Neutrophil (primary cell): ENCODE measurements around the gene BEST4.

ENCODE experiments used
- H3K27ac ChIP-seq: fragments of 200-600 bp; sonication (generic); 2 replicates; pipeline ENCODE4 v1.5.1; 2016; ENCODE audit warnings: mild to moderate bottlenecking, moderate library complexity
- H3K27me3 ChIP-seq: fragments of 200-600 bp; sonication (generic); 2 replicates; pipeline ENCODE4 v1.6.0; 2016; ENCODE audit warnings: mild to moderate bottlenecking
- H3K36me3 ChIP-seq: fragments of 200-600 bp; sonication (generic); 2 replicates; pipeline ENCODE4 v1.5.1; 2017
- H3K4me1 ChIP-seq, 2 experiments: fragments of 200-600 bp in 1 of 2; sonication (generic) in 1 of 2; 1 replicate in 1 of 2; 2 replicates in 1 of 2; pipeline versions ENCODE4 v1.5.1 to v1.6.1; 2013 to 2016; ENCODE audit warnings: low read depth in 1 of 2, low read length in 1 of 2, mild to moderate bottlenecking in 1 of 2, moderate library complexity in 1 of 2; ENCODE audit not compliant: control insufficient read depth in 1 of 2, insufficient read depth in 1 of 2
- H3K4me3 ChIP-seq, 2 experiments: fragments of 200-600 bp in 1 of 2; sonication (generic) in 1 of 2; 1 replicate in 1 of 2; 2 replicates in 1 of 2; pipeline ENCODE4 v1.5.1; 2013 to 2016; ENCODE audit warnings: low read depth in 1 of 2, low read length in 1 of 2, mild to moderate bottlenecking in 1 of 2, moderate library complexity in 1 of 2
- H3K9me3 ChIP-seq: fragments of 200-600 bp; sonication (generic); 2 replicates; pipeline ENCODE4 v1.5.1; 2016
- CTCF ChIP-seq: fragments of 200-600 bp; sonication (generic); IDR thresholded peaks from 2 replicates; pipeline ENCODE4 v1.5.1; 2016; ENCODE audit warnings: antibody characterized with exemption

BEST4 gene

GRCh38 chr1:44759077-44759476 lies 28.9 kb downstream of the BEST4 start:
- no peak overlapping the region for H3K27ac ChIP-seq
- H3K9me3 ChIP-seq: no peaks in the 10 kb centered on the region
- no peak overlapping the region for H3K4me3 ChIP-seq
- no peak for TF ChIP-seq CTCF
- no peaks in the 10 kb centered on the region for H3K27me3 ChIP-seq
- H3K4me1 ChIP-seq: no peaks in the 10 kb centered on the region
- H3K36me3 ChIP-seq: peaks cover 97% of the 10 kb centered on the region

- no peak for TF ChIP-seq CTCF
- H3K27ac ChIP-seq: no peak overlapping the region
- H3K9me3 ChIP-seq: no peaks in the 10 kb centered on the region
- no peaks in the 10 kb centered on the region for H3K27me3 ChIP-seq
- H3K4me3 ChIP-seq: no peak overlapping the region
- peaks cover 97% of the 10 kb centered on the region for H3K36me3 ChIP-seq
- no peaks in the 10 kb centered on the region for H3K4me1 ChIP-seq
Observed at GRCh38 chr1:44757420-44757819, 30.6 kb downstream of the BEST4 start.

- Histone ChIP-seq H3K27ac (no peak overlapping the region), H3K4me3 (no peak overlapping the region), H3K36me3 (peaks cover 38% of the 10 kb centered on the region), H3K27me3 (no peaks in the 10 kb centered on the region), H3K4me1 (peaks cover 0 to 5% of the 10 kb centered on the region in 2 experiments), H3K9me3 (no peaks in the 10 kb centered on the region)
- TF ChIP-seq CTCF: no peak
Observed at GRCh38 chr1:44747878-44748277, 40.1 kb downstream of the BEST4 start.

- Histone ChIP-seq H3K4me1 (peaks cover 11 to 21% of the 10 kb centered on the region in 2 experiments), H3K27me3 (no peaks in the 10 kb centered on the region), H3K27ac (no peak overlapping the region), H3K4me3 (no peak overlapping the region), H3K9me3 (no peaks in the 10 kb centered on the region), H3K36me3 (peaks cover 17% of the 10 kb centered on the region)
- no peak for TF ChIP-seq CTCF
Observed at GRCh38 chr1:44743211-44743610, 44.8 kb downstream of the BEST4 start.

- Histone ChIP-seq H3K9me3 (no peaks in the 10 kb centered on the region), H3K27ac (peak overlapping the region; percentile 84), H3K27me3 (no peaks in the 10 kb centered on the region), H3K36me3 (peaks cover 12% of the 10 kb centered on the region), H3K4me1 (peaks cover 11 to 16% of the 10 kb centered on the region in 2 experiments), H3K4me3 (peak overlapping the region; percentile 77 to 79)
- TF ChIP-seq CTCF: no peak
Observed at GRCh38 chr1:44740179-44740617, 47.8 kb downstream of the BEST4 start.
